Activated T-cell treated with anti-CD3 and anti-CD28 coated beads, Interleukin-2, amount 50 U/mL, for 72 hours (primary cell): ENCODE data around the gene TAOK1. TPM values are rescaled to one million over a fixed set of nuclear protein-coding genes. Genes with fewer than 3 reads are reported as not detected.

Experiments
- ATAC-seq, 2 donors: fragments of 150-1000 bp; cut with Tn5 transposase; replicated peaks in 1 of 2; 2 replicates each; pipeline ENCODE4 v1.10.0; 2021; ENCODE audit warnings: moderate library complexity in 2 of 2, mild to moderate bottlenecking in 1 of 2
- DNase-seq, 2 donors: peaks; one replicate each; pipeline ENCODE4 v3.0.0; 2021 to 2022; ENCODE audit warnings: mixed read lengths in 1 of 2
- H3K27ac Mint-ChIP-seq: one replicate; pipeline ENCODE4 v1.8.0; 2022; ENCODE audit warnings: mild to moderate bottlenecking, moderate library complexity, mixed read lengths
- H3K27me3 Mint-ChIP-seq: one replicate; pipeline ENCODE4 v1.8.0; 2022; ENCODE audit warnings: low read depth, mixed read lengths
- H3K36me3 Mint-ChIP-seq, 2 donors: one replicate each; pipeline ENCODE4 v1.8.0; 2022; ENCODE audit warnings: mixed read lengths in 2 of 2, mild to moderate bottlenecking in 1 of 2; ENCODE audit not compliant: insufficient read depth in 2 of 2
- H3K4me1 Mint-ChIP-seq: one replicate; pipeline ENCODE4 v1.8.0; 2022; ENCODE audit warnings: low read depth, mixed read lengths
- H3K4me3 Mint-ChIP-seq, 2 donors: one replicate each; pipeline ENCODE4 v1.8.0; 2022; ENCODE audit warnings: mild to moderate bottlenecking in 2 of 2, mixed read lengths in 2 of 2, moderate library complexity in 2 of 2
- H3K9me3 Mint-ChIP-seq, 2 donors: one replicate each; pipeline ENCODE4 v1.8.0; 2022; ENCODE audit warnings: mixed read lengths in 2 of 2
- total RNA-seq, 2 donors: library from RNA; stranded (reverse); gene quantifications; one replicate each; pipeline ENCODE4 v1.2.3, GENCODE V29; 2022

TAOK1 gene
- total RNA-seq, 2 donors from 2014 or later, result 39.3 to 48.1 TPM

- DNase-seq (peak; percentile 81 to 82), ATAC-seq (peak; percentile 52 to 59)
- Mint-ChIP-seq H3K27ac (peak within 1 kb of the TSS; percentile 77), H3K36me3 (peaks cover 3 to 4% of the 10 kb centered on the region in 2 donors), H3K27me3 (no peaks in the 10 kb centered on the region), H3K4me1 (peaks cover 38% of the 10 kb centered on the region), H3K9me3 (no peaks in the 10 kb centered on the region), H3K4me3 (peak within 1 kb of the TSS; percentile 93 to 95)
Measured at GRCh38 chr17:29566473-29567303, 176.5 kb downstream of the TAOK1 start, which contains the start of gene ABHD15. ABHD15 (minus strand) TSS chr17:29567037; CDS start chr17:29566966, 71 bp downstream.

DNA sequence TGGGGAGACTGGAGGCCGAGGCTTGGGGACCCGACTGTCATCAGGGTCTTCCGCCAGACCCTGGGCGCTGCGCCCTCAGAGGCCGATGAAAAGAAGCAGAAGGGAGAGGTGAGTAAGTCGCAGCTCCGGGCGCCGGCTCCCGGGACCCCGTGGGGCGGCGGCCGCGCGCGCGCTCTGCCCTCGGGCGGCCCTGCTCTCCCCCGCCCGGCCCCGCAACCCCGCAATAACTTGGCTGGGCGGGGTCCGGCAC is 177.1 kb downstream of the TAOK1 start:
- peak; percentile 28 to 33 for ATAC-seq
- Mint-ChIP-seq H3K27ac (no peak overlapping the region), H3K4me3 (peak overlapping the region; percentile 93 to 95), H3K9me3 (no peaks in the 10 kb centered on the region), H3K4me1 (peaks cover 38% of the 10 kb centered on the region), H3K27me3 (no peaks in the 10 kb centered on the region), H3K36me3 (peaks cover 0 to 4% of the 10 kb centered on the region in 2 donors)
- no peak for DNase-seq

DNA sequence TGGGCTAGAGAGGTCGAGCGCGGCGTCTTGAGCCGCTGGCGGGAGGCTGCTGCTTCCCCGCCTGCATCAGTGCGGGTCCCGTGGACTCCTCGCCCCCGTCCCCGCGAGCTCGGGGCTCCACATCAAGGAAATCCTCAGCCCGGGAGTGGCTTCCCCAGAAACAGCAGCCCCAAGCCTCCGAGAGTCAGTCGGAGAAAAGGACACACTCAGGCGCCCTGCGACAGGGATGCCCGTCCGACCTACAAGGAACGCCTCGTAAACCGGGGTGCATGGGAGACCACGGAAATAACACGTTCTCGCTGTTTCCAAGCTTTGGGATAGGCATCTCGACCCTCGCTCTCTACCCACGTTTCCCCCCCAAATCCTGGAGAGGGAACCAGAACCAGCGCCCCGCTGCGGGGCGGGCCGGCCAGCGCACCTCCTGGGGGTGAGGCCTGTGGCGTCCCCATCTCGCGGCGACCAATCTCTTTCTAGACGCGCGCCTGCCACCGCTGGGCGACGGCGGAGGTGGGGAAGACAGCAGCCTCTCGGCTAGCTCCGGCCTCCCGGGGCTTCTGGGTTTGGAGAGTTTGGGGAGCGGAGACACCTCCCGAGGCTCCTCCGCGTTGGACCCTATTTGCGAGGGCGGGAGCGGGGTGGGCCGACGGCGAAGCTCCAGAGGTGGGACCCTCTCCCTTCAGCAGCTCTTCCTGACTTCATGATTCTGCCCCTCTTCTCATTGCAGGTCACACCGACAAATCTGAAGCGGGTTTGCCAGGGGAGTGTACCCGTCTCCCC is 177.6 kb downstream of the TAOK1 start:
- Mint-ChIP-seq H3K36me3 (peaks cover 0 to 4% of the 10 kb centered on the region in 2 donors), H3K27ac (peak overlapping the region; percentile 94), H3K9me3 (no peaks in the 10 kb centered on the region), H3K4me3 (peak overlapping the region; percentile 93 to 95), H3K27me3 (no peaks in the 10 kb centered on the region), H3K4me1 (peaks cover 36% of the 10 kb centered on the region)
- ATAC-seq (peak; percentile 68 to 72), DNase-seq (peak; percentile 89 to 92)

DNA sequence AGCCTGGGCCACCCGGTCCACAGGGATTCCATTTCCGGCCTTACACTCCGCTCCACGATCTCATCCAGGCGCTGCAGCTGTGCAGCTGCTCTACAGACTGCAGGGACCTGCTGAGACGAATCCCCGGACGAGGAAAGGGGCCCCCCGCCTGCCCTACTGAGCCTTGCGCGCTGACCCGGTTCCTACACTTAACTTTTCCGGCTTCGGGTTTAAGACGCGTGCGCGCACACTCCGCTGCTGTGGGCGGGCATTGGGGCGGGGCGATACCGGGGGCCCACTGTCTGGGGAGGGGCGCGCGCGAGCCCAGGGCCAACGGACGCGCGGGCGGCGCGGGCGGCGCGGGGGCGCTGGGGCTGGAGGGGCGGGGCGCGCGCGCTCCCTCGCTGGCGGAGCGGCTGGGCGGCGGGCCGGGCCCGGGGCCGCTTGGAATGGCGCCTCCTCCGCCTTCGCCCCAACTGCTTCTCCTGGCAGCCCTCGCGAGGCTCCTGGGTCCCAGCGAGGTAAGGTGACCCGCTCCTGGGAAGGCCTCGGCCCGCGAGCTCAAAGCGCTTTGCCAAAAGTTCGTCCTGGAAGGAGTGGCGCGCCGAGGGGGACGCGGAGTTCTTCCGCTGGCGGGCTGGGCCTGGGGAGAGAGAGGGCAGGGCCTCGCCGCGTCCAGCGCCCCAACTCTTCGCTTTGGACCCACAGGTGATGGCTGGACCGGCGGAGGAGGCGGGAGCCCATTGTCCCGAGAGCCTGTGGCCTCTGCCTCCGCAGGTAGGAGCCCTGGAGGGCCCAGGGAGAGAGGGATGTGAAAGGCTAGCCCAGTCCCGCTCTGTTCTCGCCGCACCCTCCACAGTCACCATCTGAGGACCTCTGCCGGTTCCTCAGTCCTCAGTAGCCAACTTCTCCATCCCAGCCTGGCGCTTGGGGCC is 178.4 kb downstream of the TAOK1 start, which contains the start of gene TP53I13:
TP53I13 (plus strand) TSS at position 371 of the 914 bp plus-strand sequence; CDS start at position 429, 58 bp downstream.
- H3K36me3 Mint-ChIP-seq, result peaks cover 0 to 4% of the 10 kb centered on the region in 2 donors
- no peaks in the 10 kb centered on the region for H3K9me3 Mint-ChIP-seq

DNA sequence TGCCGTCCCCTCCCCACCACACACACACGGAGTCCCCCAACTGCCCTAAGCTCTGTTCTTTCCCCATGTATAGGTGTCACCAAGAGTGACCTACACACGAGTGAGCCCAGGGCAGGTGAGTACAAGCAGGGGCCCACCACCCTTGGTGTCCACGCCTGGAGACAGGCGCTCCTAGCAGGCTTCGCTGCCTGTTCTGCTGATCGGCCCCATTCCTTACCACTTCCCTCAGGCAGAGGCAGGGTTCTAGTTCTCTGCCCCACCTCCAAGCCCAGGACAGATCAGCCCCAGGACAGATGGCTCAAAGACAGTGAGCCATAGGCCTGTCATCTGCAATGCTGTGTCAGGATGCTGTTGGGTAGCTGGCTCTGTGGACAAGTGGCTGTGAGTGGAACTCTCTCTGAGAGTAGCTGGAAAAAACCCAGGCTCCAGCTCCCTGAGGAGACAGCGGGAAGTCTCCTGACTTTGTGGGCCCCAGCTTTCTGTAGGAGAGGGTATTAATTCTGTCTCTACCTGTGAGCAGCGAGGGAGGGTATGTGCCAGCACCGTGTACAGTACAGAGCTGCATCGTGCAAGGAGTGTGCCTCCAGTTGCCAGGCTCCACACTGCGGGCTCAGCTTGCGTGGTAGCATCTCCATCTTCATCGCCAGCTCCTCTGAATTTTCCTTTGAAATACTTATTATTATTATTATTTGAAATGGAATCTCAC is 179.2 kb downstream of the TAOK1 start:
- peaks cover 0 to 5% of the 10 kb centered on the region in 2 donors for H3K36me3 Mint-ChIP-seq
- H3K4me3 Mint-ChIP-seq, result peak overlapping the region; percentile 83 to 89
- DNase-seq (no peak), ATAC-seq (no peak)
- no peaks in the 10 kb centered on the region for H3K9me3 Mint-ChIP-seq
- H3K27ac Mint-ChIP-seq, result no peak overlapping the region
- H3K4me1 Mint-ChIP-seq, result peaks cover 34% of the 10 kb centered on the region
- H3K27me3 Mint-ChIP-seq, result no peaks in the 10 kb centered on the region

More for the DNA sequence above, 178.4 kb downstream of the TAOK1 start, which contains the start of gene TP53I13:
- Mint-ChIP-seq H3K4me1 (peaks cover 34% of the 10 kb centered on the region), H3K27ac (peak within 1 kb of the TSS; percentile 94), H3K4me3 (peak within 1 kb of the TSS; percentile 93 to 95), H3K27me3 (no peaks in the 10 kb centered on the region)
- ATAC-seq, result peak; percentile 55 to 62
- peak; percentile 90 to 91 for DNase-seq

DNA sequence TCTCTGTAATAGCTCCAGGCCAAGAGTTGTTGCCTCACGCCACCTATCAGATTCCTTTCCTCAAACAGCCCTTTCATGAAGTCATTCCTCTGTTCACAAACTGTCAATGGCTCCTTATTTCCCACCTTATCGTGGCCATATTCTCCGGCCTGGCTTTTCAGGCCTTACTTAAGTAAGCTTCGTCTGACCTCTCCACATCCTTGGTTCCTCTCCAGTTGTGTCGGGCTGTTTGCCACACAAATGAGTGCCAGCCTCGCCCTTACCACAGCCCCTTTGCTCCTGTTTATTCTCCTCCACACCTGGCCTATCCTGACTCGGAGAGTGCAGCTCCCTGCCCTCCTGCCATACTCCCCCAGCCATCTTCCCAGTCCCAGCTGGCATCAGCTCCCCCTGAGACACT is 180.4 kb downstream of the TAOK1 start:
- H3K4me1 Mint-ChIP-seq, result peaks cover 28% of the 10 kb centered on the region
- peak overlapping the region; percentile 1 to 51 for H3K4me3 Mint-ChIP-seq
- no peak for DNase-seq

DNA sequence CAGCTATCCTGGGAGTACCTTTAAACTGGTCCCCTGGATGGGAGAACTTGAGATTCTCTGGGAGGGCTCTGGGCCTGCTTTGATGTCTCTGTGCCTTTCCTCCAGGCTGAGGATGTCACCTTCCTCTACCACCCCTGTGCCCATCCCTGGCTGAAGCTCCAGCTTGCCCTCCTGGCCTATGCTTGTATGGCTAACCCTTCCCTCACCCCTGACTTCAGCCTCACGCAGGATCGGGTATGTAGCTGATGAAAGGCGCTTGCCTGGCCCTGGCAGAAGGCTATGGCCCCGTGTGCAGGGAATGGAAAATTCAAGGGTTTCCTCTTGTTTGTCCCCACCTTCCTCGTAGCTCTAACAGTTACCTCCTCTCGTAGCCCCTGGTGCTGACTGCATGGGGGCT is 181.3 kb downstream of the TAOK1 start:
- peaks cover 0 to 3% of the 10 kb centered on the region in 2 donors for H3K36me3 Mint-ChIP-seq
- peaks cover 22% of the 10 kb centered on the region for H3K4me1 Mint-ChIP-seq
- H3K27ac Mint-ChIP-seq, result no peak overlapping the region
- H3K4me3 Mint-ChIP-seq, result no peak overlapping the region
- ATAC-seq (no peak), DNase-seq (no peak)
- H3K27me3 Mint-ChIP-seq, result no peaks in the 10 kb centered on the region
- H3K9me3 Mint-ChIP-seq, result no peaks in the 10 kb centered on the region

More for the DNA sequence above, 180.4 kb downstream of the TAOK1 start:
- no peaks in the 10 kb centered on the region for H3K9me3 Mint-ChIP-seq
- no peaks in the 10 kb centered on the region for H3K27me3 Mint-ChIP-seq
- ATAC-seq, result no peak
- H3K36me3 Mint-ChIP-seq, result peaks cover 0 to 5% of the 10 kb centered on the region in 2 donors
- H3K27ac Mint-ChIP-seq, result no peak overlapping the region

DNA sequence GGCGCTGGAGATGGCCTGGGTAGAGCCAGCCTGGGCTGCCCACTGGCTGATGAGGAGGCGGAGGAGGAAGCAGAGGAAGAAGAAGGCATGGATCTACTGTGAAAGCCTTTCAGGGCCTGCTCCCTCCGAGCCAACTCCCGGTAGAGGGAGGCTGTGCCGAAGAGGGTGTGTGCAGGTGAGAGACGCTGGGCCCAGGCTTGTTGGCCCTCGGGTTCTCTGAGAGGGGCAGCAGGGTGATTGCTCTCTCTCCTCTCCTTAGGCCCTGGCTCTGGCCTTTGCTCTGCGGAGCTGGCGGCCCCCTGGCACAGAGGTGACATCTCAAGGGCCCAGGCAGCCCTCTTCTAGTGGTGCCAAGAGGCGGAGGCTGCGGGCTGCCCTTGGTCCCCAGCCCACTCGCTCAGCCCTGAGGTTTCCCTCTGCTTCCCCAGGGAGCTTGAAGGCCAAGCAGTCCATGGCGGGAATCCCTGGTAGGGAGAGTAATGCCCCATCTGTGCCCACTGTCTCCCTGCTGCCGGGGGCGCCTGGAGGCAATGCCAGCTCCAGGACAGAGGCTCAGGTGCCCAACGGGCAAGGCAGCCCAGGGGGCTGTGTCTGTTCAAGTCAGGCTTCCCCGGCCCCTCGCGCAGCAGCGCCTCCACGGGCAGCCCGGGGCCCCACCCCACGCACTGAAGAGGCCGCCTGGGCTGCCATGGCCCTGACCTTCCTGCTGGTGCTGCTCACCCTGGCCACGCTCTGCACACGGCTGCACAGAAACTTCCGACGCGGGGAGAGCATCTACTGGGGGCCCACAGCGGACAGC is 181.9 kb downstream of the TAOK1 start:
- Mint-ChIP-seq H3K36me3 (peaks cover 0 to 3% of the 10 kb centered on the region in 2 donors), H3K9me3 (no peaks in the 10 kb centered on the region), H3K27ac (no peak overlapping the region), H3K4me3 (no peak overlapping the region), H3K4me1 (peaks cover 22% of the 10 kb centered on the region), H3K27me3 (no peaks in the 10 kb centered on the region)
- DNase-seq, result no peak
- no peak for ATAC-seq

DNA sequence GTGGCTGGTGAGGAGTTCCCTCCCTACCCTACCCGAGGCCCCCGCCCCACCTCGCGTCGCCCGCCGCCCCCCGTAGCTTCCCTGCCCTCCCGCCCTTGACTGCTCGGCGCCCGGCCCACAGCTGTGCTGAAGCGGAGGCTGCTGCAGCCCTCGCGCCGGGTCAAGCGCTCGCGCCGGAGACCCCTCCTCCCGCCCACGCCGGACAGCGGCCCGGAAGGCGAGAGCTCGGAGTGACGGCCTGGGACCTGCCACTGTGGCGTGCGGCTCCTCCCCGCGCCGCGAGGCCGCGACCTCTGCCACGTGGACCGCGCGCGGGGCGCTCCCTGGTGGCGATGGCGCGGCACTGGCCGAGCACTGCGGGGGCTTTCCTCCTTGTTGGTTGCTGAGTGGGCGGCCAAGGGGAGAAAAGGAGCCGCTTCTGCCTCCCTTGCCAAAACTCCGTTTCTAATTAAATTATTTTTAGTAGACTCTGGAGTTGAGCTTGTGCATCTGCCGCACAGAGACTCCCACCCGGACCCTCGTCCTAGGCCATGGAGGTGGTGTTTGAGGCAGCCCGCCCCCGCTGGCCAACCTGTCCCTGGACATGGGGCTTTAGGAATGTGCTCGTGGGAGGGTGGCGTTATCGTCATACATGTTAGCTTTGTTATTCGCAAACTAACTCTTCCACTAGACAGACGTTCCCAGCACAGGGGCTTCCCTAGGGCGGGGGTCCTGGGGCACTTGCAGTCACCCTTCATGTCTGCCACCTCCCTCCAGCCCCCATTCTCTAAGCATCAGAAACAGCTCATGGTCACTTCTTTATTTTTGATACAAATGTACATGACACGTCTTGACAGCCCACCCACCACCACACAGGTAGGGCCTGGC is 182.8 kb downstream of the TAOK1 start:
- Mint-ChIP-seq H3K27ac (peak overlapping the region; percentile 42), H3K27me3 (no peaks in the 10 kb centered on the region), H3K4me1 (peaks cover 22% of the 10 kb centered on the region)

GRCh38 chr17:29573558-29573869 is 183.4 kb downstream of the TAOK1 start:
- Mint-ChIP-seq H3K36me3 (peaks cover 0 to 5% of the 10 kb centered on the region in 2 donors), H3K9me3 (no peaks in the 10 kb centered on the region), H3K27me3 (no peaks in the 10 kb centered on the region), H3K27ac (no peak overlapping the region), H3K4me1 (peaks cover 22% of the 10 kb centered on the region), H3K4me3 (no peak overlapping the region)
- no peak for DNase-seq
- no peak for ATAC-seq

More for the DNA sequence above, 182.8 kb downstream of the TAOK1 start:
- Mint-ChIP-seq H3K36me3 (peaks cover 0 to 5% of the 10 kb centered on the region in 2 donors), H3K4me3 (no peak overlapping the region), H3K9me3 (no peaks in the 10 kb centered on the region)
- DNase-seq (peak; percentile 70 to 81), ATAC-seq (peak in 1 of 2 donors; percentile 55)
